Measurements from ENCODE around the gene DAP.

The DAP gene

GRCh38 chr5:10675177-10675700, 85.8 kb downstream of the DAP start:
- DNase-seq (ENCODE audit: low read depth, low spot score): no peak
- Histone ChIP-seq H3K4me1 (ENCODE audit: insufficient read depth, insufficient read length) (no peaks in the 10 kb centered on the region), H3K36me3 (ENCODE audit: insufficient read depth, insufficient read length, low read length) (peaks cover 20% of the 10 kb centered on the region), H3K9me3 (ENCODE audit: insufficient read depth, low read length) (no peaks in the 10 kb centered on the region), H3K9ac (ENCODE audit: insufficient read length, low read depth) (no peak overlapping the region), H3K4me3 (ENCODE audit: insufficient read length, low read depth) (no peak overlapping the region), H3K27me3 (ENCODE audit: insufficient read depth, insufficient read length) (no peaks in the 10 kb centered on the region)
- TF ChIP-seq SUZ12 (IDR thresholded peaks at IDR 0.05; ENCODE audit: extremely low read depth, insufficient read depth, insufficient read length) (no peak), ZNF274 (IDR thresholded peaks at IDR 0.05; ENCODE audit: low read depth, low read length) (no peak), YY1 (IDR thresholded peaks at IDR 0.05; ENCODE audit: insufficient read depth, insufficient read length) (no peak)

DNA sequence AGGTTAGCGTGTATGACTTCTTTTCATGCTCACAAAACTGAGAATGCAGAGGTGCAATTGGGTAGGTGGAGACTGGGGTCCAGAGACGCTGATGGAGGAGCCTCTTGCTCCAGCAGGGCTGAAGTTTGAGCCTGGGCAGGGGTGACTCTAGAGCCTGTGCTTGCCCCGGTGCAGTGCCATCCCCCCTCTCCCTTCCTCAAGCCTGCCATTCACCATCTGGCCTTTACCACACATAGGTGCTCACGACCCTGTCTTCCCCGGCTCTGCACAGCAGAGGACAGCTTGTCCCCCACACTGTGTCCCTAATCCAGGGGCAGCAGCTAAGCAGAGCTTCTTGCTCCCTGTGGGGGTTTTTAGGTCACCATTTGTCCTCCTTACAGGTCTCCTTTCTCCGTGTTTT, 86.5 kb downstream of the DAP start:
- no peak for DNase-seq (ENCODE audit: low read depth, low spot score)
- Histone ChIP-seq H3K9ac (ENCODE audit: insufficient read length, low read depth) (no peak overlapping the region), H3K4me3 (ENCODE audit: insufficient read length, low read depth) (no peak overlapping the region), H3K27me3 (ENCODE audit: insufficient read depth, insufficient read length) (no peaks in the 10 kb centered on the region), H3K36me3 (ENCODE audit: insufficient read depth, insufficient read length, low read length) (peaks cover 13% of the 10 kb centered on the region), H3K9me3 (ENCODE audit: insufficient read depth, low read length) (no peaks in the 10 kb centered on the region), H3K4me1 (ENCODE audit: insufficient read depth, insufficient read length) (no peaks in the 10 kb centered on the region)
- TF ChIP-seq YY1 (IDR thresholded peaks at IDR 0.05; ENCODE audit: insufficient read depth, insufficient read length) (no peak), SUZ12 (IDR thresholded peaks at IDR 0.05; ENCODE audit: extremely low read depth, insufficient read depth, insufficient read length) (no peak), ZNF274 (IDR thresholded peaks at IDR 0.05; ENCODE audit: low read depth, low read length) (no peak)

GRCh38 chr5:10674096-10674495, 86.9 kb downstream of the DAP start:
- H3K4me1 ChIP-seq (ENCODE audit: insufficient read depth, insufficient read length): no peaks in the 10 kb centered on the region
- TF ChIP-seq YY1 (IDR thresholded peaks at IDR 0.05; ENCODE audit: insufficient read depth, insufficient read length) (no peak), SUZ12 (IDR thresholded peaks at IDR 0.05; ENCODE audit: extremely low read depth, insufficient read depth, insufficient read length) (no peak), ZNF274 (IDR thresholded peaks at IDR 0.05; ENCODE audit: low read depth, low read length) (no peak)
- H3K4me3 ChIP-seq (ENCODE audit: insufficient read length, low read depth): no peak overlapping the region
- H3K9ac ChIP-seq (ENCODE audit: insufficient read length, low read depth): no peak overlapping the region
- no peaks in the 10 kb centered on the region for H3K27me3 ChIP-seq (ENCODE audit: insufficient read depth, insufficient read length)
- H3K9me3 ChIP-seq (ENCODE audit: insufficient read depth, low read length): no peaks in the 10 kb centered on the region
- DNase-seq (ENCODE audit: low read depth, low spot score): no peak
- H3K36me3 ChIP-seq (ENCODE audit: insufficient read depth, insufficient read length, low read length): peaks cover 9% of the 10 kb centered on the region

- no peak for DNase-seq (ENCODE audit: low read depth, low spot score)
- Histone ChIP-seq H3K4me3 (ENCODE audit: insufficient read length, low read depth) (no peak overlapping the region), H3K9me3 (ENCODE audit: insufficient read depth, low read length) (no peaks in the 10 kb centered on the region), H3K4me1 (ENCODE audit: insufficient read depth, insufficient read length) (no peaks in the 10 kb centered on the region), H3K36me3 (ENCODE audit: insufficient read depth, insufficient read length, low read length) (peaks cover 9% of the 10 kb centered on the region), H3K27me3 (ENCODE audit: insufficient read depth, insufficient read length) (no peaks in the 10 kb centered on the region), H3K9ac (ENCODE audit: insufficient read length, low read depth) (no peak overlapping the region)
- TF ChIP-seq YY1 (IDR thresholded peaks at IDR 0.05; ENCODE audit: insufficient read depth, insufficient read length) (no peak), SUZ12 (IDR thresholded peaks at IDR 0.05; ENCODE audit: extremely low read depth, insufficient read depth, insufficient read length) (no peak), ZNF274 (IDR thresholded peaks at IDR 0.05; ENCODE audit: low read depth, low read length) (no peak)
Measured at GRCh38 chr5:10673407-10673806, 87.6 kb downstream of the DAP start.

GRCh38 chr5:10673017-10673389, 88.0 kb downstream of the DAP start:
- Histone ChIP-seq H3K9me3 (ENCODE audit: insufficient read depth, low read length) (no peaks in the 10 kb centered on the region), H3K36me3 (ENCODE audit: insufficient read depth, insufficient read length, low read length) (peaks cover 7% of the 10 kb centered on the region), H3K9ac (ENCODE audit: insufficient read length, low read depth) (no peak overlapping the region), H3K4me3 (ENCODE audit: insufficient read length, low read depth) (no peak overlapping the region), H3K4me1 (ENCODE audit: insufficient read depth, insufficient read length) (no peaks in the 10 kb centered on the region), H3K27me3 (ENCODE audit: insufficient read depth, insufficient read length) (no peaks in the 10 kb centered on the region)
- no peak for DNase-seq (ENCODE audit: low read depth, low spot score)
- TF ChIP-seq YY1 (IDR thresholded peaks at IDR 0.05; ENCODE audit: insufficient read depth, insufficient read length) (no peak), ZNF274 (IDR thresholded peaks at IDR 0.05; ENCODE audit: low read depth, low read length) (no peak), SUZ12 (IDR thresholded peaks at IDR 0.05; ENCODE audit: extremely low read depth, insufficient read depth, insufficient read length) (no peak)

GRCh38 chr5:10672146-10673016, 88.7 kb downstream of the DAP start:
- Histone ChIP-seq H3K4me3 (ENCODE audit: insufficient read length, low read depth) (no peak overlapping the region), H3K27me3 (ENCODE audit: insufficient read depth, insufficient read length) (no peaks in the 10 kb centered on the region), H3K4me1 (ENCODE audit: insufficient read depth, insufficient read length) (no peaks in the 10 kb centered on the region), H3K9ac (ENCODE audit: insufficient read length, low read depth) (no peak overlapping the region), H3K36me3 (ENCODE audit: insufficient read depth, insufficient read length, low read length) (peaks cover under 1% of the 10 kb centered on the region), H3K9me3 (ENCODE audit: insufficient read depth, low read length) (no peaks in the 10 kb centered on the region)
- no peak for DNase-seq (ENCODE audit: low read depth, low spot score)
- TF ChIP-seq SUZ12 (IDR thresholded peaks at IDR 0.05; ENCODE audit: extremely low read depth, insufficient read depth, insufficient read length) (no peak), YY1 (IDR thresholded peaks at IDR 0.05; ENCODE audit: insufficient read depth, insufficient read length) (no peak), ZNF274 (IDR thresholded peaks at IDR 0.05; ENCODE audit: low read depth, low read length) (no peak)

All from NT2/D1 (cell line).